ENCODE data around the gene MOG.

MOG gene

GRCh38 chr6:29656798-29657197 lies at the start of gene MOG:
TSS of gene MOG (plus strand) at chr6:29657092. CDS start at chr6:29657210, 118 bp downstream.
- no peak within 1 kb of the TSS for H3K27ac Mint-ChIP-seq
- peaks cover 2% of the 10 kb centered on the region for H3K4me1 Mint-ChIP-seq (ENCODE audit: low read depth)
- H3K36me3 Mint-ChIP-seq (ENCODE audit: low read depth) = no peaks in the 10 kb centered on the region
- H3K4me3 Mint-ChIP-seq = no peak within 1 kb of the TSS
- peaks cover 33% of the 10 kb centered on the region for H3K27me3 Mint-ChIP-seq (ENCODE audit: low read depth)
- no peak for DNase-seq (ENCODE audit: low spot score)
- no peaks in the 10 kb centered on the region for H3K9me3 Mint-ChIP-seq

GRCh38 chr6:29608131-29608530 lies 48.8 kb upstream of the MOG start:
- DNase-seq (ENCODE audit: low spot score) = no peak
- Mint-ChIP-seq H3K9me3 (no peaks in the 10 kb centered on the region), H3K4me1 (ENCODE audit: low read depth) (no peaks in the 10 kb centered on the region), H3K27me3 (ENCODE audit: low read depth) (no peaks in the 10 kb centered on the region), H3K4me3 (no peak overlapping the region), H3K27ac (no peak overlapping the region), H3K36me3 (ENCODE audit: low read depth) (no peaks in the 10 kb centered on the region)

- no peaks in the 10 kb centered on the region for H3K4me1 Mint-ChIP-seq (ENCODE audit: low read depth)
- H3K27me3 Mint-ChIP-seq (ENCODE audit: low read depth) = no peaks in the 10 kb centered on the region
- H3K36me3 Mint-ChIP-seq (ENCODE audit: low read depth) = no peaks in the 10 kb centered on the region
- DNase-seq (ENCODE audit: low spot score) = no peak
- no peak overlapping the region for H3K4me3 Mint-ChIP-seq
- no peak overlapping the region for H3K27ac Mint-ChIP-seq
- H3K9me3 Mint-ChIP-seq = no peaks in the 10 kb centered on the region
Observed at GRCh38 chr6:29610540-29610939, 46.4 kb upstream of the MOG start.

DNA sequence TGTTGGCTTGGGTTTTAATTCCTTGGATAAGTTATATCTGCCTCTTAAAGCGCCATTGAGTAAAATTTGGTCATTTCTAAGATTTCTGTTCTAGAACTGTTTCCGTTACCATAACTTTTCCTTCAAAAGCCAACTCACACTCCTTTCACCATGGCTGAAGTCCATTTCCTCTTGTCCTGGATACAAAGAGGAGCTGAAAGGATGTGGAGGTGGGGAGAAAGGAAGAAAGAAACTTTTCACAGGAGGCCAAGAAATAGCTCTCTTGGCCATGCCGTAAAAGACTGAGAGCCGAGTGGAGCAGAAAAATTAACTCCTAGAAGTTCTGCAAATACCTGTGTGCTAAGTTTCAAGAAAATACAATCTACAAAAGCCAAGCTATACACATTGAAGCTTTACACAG lies 45.5 kb upstream of the MOG start:
- Mint-ChIP-seq H3K4me3 (no peak overlapping the region), H3K9me3 (no peaks in the 10 kb centered on the region), H3K36me3 (ENCODE audit: low read depth) (no peaks in the 10 kb centered on the region), H3K27ac (no peak overlapping the region), H3K4me1 (ENCODE audit: low read depth) (no peaks in the 10 kb centered on the region), H3K27me3 (ENCODE audit: low read depth) (no peaks in the 10 kb centered on the region)
- no peak for DNase-seq (ENCODE audit: low spot score)

DNA sequence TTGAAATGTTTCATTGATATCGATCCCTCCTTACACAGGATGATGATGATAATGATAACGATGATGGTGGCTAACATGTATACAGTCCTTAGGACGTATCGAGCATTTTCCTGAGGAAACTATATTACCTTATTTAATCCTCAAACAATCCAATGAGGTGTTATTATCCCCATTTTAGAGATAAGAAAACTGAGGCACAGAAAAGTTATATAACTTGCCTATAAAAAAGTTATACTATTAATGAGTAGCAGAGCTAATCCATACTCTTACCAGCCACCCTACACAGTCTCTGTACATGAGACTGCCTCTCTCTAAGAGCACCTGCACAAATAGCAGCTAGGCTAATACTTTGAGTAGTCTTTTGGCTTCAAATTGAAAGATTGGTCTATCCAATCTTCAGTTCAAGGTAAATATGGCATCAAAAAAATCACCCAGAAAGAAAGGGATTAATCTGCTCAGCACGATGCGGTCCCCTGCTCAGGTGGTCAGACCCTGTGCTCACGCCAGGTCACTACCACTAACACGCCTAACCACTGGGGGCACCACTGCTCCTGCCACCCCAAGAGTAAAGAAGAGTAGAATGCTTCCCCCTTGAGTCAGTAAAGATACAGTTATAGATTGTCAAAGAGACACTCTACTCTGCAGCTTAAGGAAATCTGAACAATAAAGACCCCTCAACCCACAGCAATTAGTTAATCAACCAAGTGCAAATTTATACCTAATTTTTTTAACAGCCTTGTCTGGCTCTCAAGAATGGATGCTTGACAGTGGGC lies 38.9 kb upstream of the MOG start:
- no peak for DNase-seq (ENCODE audit: low spot score)
- Mint-ChIP-seq H3K4me1 (ENCODE audit: low read depth) (no peaks in the 10 kb centered on the region), H3K36me3 (ENCODE audit: low read depth) (peaks cover 2% of the 10 kb centered on the region), H3K9me3 (no peaks in the 10 kb centered on the region), H3K27me3 (ENCODE audit: low read depth) (no peaks in the 10 kb centered on the region), H3K4me3 (no peak overlapping the region), H3K27ac (no peak overlapping the region)

DNA sequence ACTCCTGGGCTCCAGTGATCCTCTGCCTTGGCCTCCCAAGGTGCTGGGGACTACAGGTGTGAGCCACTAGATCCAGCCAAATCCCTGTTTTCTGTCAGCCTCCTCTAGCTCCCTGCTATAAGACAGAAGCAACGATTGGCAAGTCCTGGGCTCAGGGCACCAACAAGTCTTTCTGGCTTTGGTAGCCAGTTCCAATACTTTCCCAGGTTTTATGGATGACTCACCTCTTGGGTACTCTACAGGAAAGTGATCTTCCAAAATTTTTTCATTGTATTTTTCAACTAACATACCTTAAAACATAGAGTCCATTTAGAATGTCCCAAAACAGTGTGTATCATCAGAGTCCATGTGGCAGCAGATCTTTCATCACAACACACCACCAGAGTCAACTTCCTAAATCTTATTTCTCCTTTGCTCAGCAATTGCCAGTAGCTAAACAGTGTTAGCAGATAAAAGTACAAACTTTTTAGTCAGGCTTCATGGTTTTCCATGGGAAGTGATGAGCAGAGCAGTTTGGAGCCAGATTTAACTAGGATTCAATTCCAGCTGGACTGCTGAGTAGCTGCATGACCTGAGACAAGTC lies 37.2 kb upstream of the MOG start:
- H3K4me1 Mint-ChIP-seq (ENCODE audit: low read depth) = no peaks in the 10 kb centered on the region
- H3K27me3 Mint-ChIP-seq (ENCODE audit: low read depth) = peaks cover 3% of the 10 kb centered on the region
- no peaks in the 10 kb centered on the region for H3K9me3 Mint-ChIP-seq
- no peak overlapping the region for H3K4me3 Mint-ChIP-seq
- no peak for DNase-seq (ENCODE audit: low spot score)
- H3K36me3 Mint-ChIP-seq (ENCODE audit: low read depth) = peaks cover 2% of the 10 kb centered on the region
- H3K27ac Mint-ChIP-seq = no peak overlapping the region

DNA sequence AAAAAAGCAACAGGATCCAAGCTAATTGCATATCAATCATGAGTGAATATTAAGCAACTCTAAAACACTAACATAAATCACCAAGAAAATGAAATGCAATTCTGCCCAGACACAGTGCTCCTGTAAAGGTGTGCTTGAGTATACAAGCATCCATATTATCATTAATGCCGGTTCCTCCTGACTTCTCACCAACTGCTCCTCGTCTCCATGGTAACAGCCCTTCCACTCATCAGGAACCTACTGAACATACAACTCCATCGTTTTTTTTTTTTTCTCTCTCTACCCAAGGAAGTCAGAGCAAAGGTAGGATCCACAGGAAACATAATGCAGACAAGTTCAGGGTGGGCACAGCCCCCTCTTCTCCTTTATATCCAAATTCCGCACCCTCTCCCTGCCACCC lies 36.3 kb upstream of the MOG start:
- Mint-ChIP-seq H3K9me3 (no peaks in the 10 kb centered on the region), H3K4me1 (ENCODE audit: low read depth) (no peaks in the 10 kb centered on the region), H3K4me3 (no peak overlapping the region), H3K27ac (no peak overlapping the region), H3K27me3 (ENCODE audit: low read depth) (peaks cover 9% of the 10 kb centered on the region), H3K36me3 (ENCODE audit: low read depth) (peaks cover 2% of the 10 kb centered on the region)
- DNase-seq (ENCODE audit: low spot score) = no peak

DNA sequence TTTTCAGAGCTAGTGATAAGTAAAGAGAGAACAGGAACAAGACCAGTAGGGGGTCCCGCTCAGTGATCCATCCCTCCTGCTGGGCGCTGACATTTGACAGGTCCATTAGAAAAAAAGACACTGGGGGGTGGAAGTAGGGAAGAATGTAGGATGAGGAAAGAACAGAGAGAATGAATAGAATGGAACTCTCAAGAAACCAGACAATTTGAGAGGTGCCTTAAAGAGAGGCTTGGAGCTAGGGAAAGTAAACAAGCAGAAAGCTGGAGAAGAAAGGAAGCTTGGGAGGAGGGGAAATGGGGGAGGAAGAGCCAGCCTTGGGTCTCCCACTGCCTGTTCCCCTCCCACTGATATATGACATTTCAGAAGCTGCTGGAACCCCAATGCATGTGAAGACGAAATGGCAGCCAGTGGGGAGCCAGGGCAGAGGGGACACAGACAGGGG lies 32.4 kb upstream of the MOG start:
- H3K27me3 Mint-ChIP-seq (ENCODE audit: low read depth) = peaks cover 35% of the 10 kb centered on the region
- H3K9me3 Mint-ChIP-seq = no peaks in the 10 kb centered on the region
- H3K36me3 Mint-ChIP-seq (ENCODE audit: low read depth) = peaks cover 2% of the 10 kb centered on the region
- H3K27ac Mint-ChIP-seq = no peak overlapping the region
- no peak for DNase-seq (ENCODE audit: low spot score)
- H3K4me3 Mint-ChIP-seq = no peak overlapping the region
- peaks cover 11% of the 10 kb centered on the region for H3K4me1 Mint-ChIP-seq (ENCODE audit: low read depth)

DNA sequence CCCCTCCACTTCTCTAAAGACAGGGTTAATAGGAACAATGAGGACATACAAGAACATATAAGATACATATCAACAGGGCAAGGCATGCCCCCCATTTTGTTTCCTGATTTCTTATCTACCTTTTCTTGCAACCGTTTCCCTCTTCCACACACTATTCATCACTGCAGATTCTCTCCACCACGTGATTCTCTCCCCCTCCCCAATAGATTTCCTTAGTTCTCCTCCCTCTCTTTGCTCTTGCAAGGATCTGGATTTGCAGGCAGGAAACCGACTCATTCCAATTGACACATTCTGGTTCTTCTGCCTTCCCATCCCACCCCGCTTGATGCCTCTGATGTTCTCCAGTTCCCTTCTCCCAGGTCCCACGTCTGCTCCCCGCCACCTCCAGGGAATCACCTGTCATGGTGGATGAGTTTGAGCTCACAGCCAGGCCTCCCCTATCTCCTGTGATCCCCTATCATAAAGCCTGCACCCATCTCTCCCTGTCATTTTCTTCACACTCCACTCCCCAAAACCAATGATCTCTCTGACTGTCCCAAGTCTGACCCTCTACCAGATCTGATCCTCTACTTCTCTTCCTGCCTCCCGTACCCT lies 31.5 kb upstream of the MOG start:
- H3K27ac Mint-ChIP-seq = no peak overlapping the region
- H3K4me3 Mint-ChIP-seq = no peak overlapping the region
- H3K27me3 Mint-ChIP-seq (ENCODE audit: low read depth) = peaks cover 43% of the 10 kb centered on the region
- peaks cover 13% of the 10 kb centered on the region for H3K4me1 Mint-ChIP-seq (ENCODE audit: low read depth)
- peaks cover 2% of the 10 kb centered on the region for H3K36me3 Mint-ChIP-seq (ENCODE audit: low read depth)
- DNase-seq (ENCODE audit: low spot score) = no peak
- no peaks in the 10 kb centered on the region for H3K9me3 Mint-ChIP-seq

DNA sequence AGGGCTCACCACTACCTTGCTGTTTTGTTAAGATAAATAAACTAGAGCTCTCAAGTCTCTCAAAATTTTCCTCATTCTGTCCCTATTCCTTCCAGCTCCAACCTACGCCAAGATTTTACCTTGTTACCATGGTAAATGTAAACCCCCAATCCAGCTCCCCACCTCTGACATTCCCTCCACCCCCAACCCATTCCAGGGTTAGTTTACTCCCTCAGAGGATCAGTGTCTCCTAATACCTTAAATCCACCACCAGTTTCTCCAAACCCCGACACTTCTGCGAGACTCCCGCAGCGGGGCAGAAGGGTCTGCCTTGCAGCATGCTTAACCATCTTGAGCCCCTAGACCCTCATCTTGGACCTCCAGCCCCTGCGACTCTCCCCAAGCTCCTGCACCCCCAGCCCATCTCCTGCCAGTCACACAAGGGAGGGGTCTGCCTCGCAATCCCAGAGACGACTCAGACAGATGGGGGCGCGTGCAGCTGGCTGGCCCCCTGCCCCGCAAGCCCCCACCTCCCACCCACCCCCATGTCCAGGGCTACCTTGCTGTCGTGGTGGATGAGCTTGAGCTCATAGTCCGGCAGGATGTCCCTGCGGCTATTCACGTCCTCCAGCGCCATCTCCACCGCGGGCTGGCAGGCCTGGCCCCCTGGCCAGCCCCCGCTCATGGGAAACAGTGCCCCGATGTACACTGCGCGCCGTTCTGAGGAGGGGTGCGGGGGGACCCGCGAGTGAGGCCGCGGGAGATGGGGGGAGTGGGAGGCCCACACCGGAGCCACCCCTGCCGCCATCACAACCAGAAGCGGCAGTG lies 29.7 kb upstream of the MOG start:
- Mint-ChIP-seq H3K4me1 (ENCODE audit: low read depth) (peaks cover 27% of the 10 kb centered on the region), H3K27me3 (ENCODE audit: low read depth) (peaks cover 60% of the 10 kb centered on the region), H3K36me3 (ENCODE audit: low read depth) (peaks cover 1% of the 10 kb centered on the region), H3K9me3 (no peaks in the 10 kb centered on the region), H3K27ac (no peak overlapping the region), H3K4me3 (peak overlapping the region; percentile 64)
- no peak for DNase-seq (ENCODE audit: low spot score)

DNA sequence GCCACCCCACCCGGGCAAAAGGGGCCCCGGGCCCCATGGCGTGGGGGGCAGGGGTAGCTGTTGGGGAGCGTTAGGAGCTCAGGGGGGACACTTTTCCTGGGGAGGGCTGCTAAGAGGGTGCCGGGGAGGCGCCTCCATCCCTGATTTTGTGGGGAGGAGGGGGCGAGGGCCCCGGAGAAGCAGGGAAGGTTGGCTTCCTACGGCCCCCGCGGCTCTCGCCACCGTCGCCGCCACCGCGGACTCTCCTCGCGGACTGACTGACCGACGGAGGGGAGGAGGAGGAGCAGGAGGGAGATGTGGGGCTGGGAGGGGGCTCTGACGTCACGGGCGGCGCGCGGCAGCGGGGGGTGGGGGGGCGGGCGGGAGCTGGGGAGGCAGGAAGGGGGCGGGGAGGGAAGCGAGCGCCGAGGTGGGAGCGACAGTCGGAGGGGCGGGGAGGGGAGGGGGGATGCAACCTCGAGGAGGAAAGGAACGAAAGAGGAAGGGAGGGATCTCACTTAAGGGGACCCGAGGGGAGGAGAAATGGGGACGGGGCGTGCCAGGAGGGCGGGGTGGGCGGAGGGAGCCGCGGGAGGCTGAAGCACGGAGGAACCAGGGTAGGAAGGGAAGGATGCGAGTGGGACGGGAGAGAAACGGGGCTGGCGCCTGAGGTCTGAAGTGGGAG lies 29.0 kb upstream of the MOG start:
- Mint-ChIP-seq H3K4me3 (peak overlapping the region; percentile 92), H3K27me3 (ENCODE audit: low read depth) (peaks cover 61% of the 10 kb centered on the region), H3K27ac (peak overlapping the region; percentile 46), H3K4me1 (ENCODE audit: low read depth) (peaks cover 27% of the 10 kb centered on the region), H3K36me3 (ENCODE audit: low read depth) (peaks cover 1% of the 10 kb centered on the region), H3K9me3 (no peaks in the 10 kb centered on the region)
- peak; percentile 16 for DNase-seq (ENCODE audit: low spot score)

GRCh38 chr6:29628419-29629281 lies 28.2 kb upstream of the MOG start:
- Mint-ChIP-seq H3K27ac (peak overlapping the region; percentile 46), H3K9me3 (no peaks in the 10 kb centered on the region), H3K27me3 (ENCODE audit: low read depth) (peaks cover 66% of the 10 kb centered on the region), H3K4me3 (peak overlapping the region; percentile 92), H3K36me3 (ENCODE audit: low read depth) (peaks cover 1% of the 10 kb centered on the region), H3K4me1 (ENCODE audit: low read depth) (peaks cover 31% of the 10 kb centered on the region)
- peak; percentile 42 for DNase-seq (ENCODE audit: low spot score)

- Mint-ChIP-seq H3K4me1 (ENCODE audit: low read depth) (peaks cover 39% of the 10 kb centered on the region), H3K36me3 (ENCODE audit: low read depth) (peaks cover 1% of the 10 kb centered on the region), H3K27me3 (ENCODE audit: low read depth) (peaks cover 71% of the 10 kb centered on the region), H3K4me3 (peak overlapping the region; percentile 92), H3K9me3 (no peaks in the 10 kb centered on the region), H3K27ac (no peak overlapping the region)
- no peak for DNase-seq (ENCODE audit: low spot score)
Observed at GRCh38 chr6:29629571-29629970, 27.3 kb upstream of the MOG start.

Measured in T-helper 2 cell treated with Interferon-gamma antibody and Interleukin-4, amounts not matched to agents 5 μg/mL and 100 μg/mL, for 36 hours (primary cell).